Neural cell (in vitro differentiated cells): ENCODE results near the gene KPNA1.

Experiments used
- CTCF ChIP-seq: fragments of 450-650 bp; IDR thresholded peaks from 2 replicates; pipeline ENCODE4 v1.5.1; 2014; ENCODE audit warnings: antibody characterized with exemption, mild to moderate bottlenecking, moderate library complexity; ENCODE audit not compliant: poor library complexity, severe bottlenecking
- EZH2 ChIP-seq: fragments of 200-600, 300-800 bp; shearing (Covaris generic), sonication (generic); IDR thresholded peaks from 2 replicates; pipeline ENCODE4 v1.6.1; 2014; ENCODE audit warnings: antibody characterized with exemption, low read length, borderline replicate concordance, mild to moderate bottlenecking; ENCODE audit not compliant: insufficient read depth, poor library complexity, severe bottlenecking
- POLR2AphosphoS5 ChIP-seq: IDR thresholded peaks from 2 replicates; pipeline ENCODE4 v1.6.1; 2012
- RAD21 ChIP-seq: fragments of 450-650 bp; conservative IDR thresholded peaks from 2 replicates; pipeline ENCODE4 v1.6.1; 2014; ENCODE audit warnings: antibody characterized with exemption, mild to moderate bottlenecking, moderate library complexity
- TAF1 ChIP-seq: IDR thresholded peaks from 2 replicates; pipeline ENCODE4 v1.6.1; 2012; ENCODE audit warnings: low read depth
- TF ChIP-seq, protein P1 (sequence below): IDR thresholded peaks from 2 replicates; pipeline ENCODE4 v1.6.1; 2012; ENCODE audit warnings: borderline replicate concordance

GRCh38 chr3:122513386-122514122 lies 1.2 kb downstream of the KPNA1 start:
- TF ChIP-seq, protein P1, sequence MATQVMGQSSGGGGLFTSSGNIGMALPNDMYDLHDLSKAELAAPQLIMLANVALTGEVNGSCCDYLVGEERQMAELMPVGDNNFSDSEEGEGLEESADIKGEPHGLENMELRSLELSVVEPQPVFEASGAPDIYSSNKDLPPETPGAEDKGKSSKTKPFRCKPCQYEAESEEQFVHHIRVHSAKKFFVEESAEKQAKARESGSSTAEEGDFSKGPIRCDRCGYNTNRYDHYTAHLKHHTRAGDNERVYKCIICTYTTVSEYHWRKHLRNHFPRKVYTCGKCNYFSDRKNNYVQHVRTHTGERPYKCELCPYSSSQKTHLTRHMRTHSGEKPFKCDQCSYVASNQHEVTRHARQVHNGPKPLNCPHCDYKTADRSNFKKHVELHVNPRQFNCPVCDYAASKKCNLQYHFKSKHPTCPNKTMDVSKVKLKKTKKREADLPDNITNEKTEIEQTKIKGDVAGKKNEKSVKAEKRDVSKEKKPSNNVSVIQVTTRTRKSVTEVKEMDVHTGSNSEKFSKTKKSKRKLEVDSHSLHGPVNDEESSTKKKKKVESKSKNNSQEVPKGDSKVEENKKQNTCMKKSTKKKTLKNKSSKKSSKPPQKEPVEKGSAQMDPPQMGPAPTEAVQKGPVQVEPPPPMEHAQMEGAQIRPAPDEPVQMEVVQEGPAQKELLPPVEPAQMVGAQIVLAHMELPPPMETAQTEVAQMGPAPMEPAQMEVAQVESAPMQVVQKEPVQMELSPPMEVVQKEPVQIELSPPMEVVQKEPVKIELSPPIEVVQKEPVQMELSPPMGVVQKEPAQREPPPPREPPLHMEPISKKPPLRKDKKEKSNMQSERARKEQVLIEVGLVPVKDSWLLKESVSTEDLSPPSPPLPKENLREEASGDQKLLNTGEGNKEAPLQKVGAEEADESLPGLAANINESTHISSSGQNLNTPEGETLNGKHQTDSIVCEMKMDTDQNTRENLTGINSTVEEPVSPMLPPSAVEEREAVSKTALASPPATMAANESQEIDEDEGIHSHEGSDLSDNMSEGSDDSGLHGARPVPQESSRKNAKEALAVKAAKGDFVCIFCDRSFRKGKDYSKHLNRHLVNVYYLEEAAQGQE, result no peak
- no peak for TF ChIP-seq POLR2AphosphoS5
- TF ChIP-seq CTCF, result no peak
- no peak for TF ChIP-seq EZH2
- TF ChIP-seq RAD21, result no peak
- TF ChIP-seq TAF1, result no peak
